GM12878 (cell line): ENCODE data around the gene UNK. TPM values are rescaled to one million over a fixed set of nuclear protein-coding genes. Genes with fewer than 3 reads are reported as not detected.

Source experiments
- CBX3 ChIP-seq: fragments of 200-600 bp; sonication (generic); IDR thresholded peaks from 2 replicates; pipeline ENCODE4 v1.6.1; 2016; ENCODE audit warnings: low read depth, borderline replicate concordance
- CBX5 ChIP-seq: sonication (generic); IDR thresholded peaks from 2 replicates; pipeline ENCODE4 v1.6.1; 2016; ENCODE audit warnings: low read depth, moderate library complexity, mild to moderate bottlenecking, inconsistent platforms
- NFIC ChIP-seq: IDR thresholded peaks from 2 replicates; pipeline ENCODE4 v1.6.1; 2012; ENCODE audit warnings: low read depth, mild to moderate bottlenecking, inconsistent platforms, low read length, moderate library complexity
- POLR2AphosphoS5 ChIP-seq: IDR thresholded peaks from 2 replicates; pipeline ENCODE4 v1.6.1; 2011; ENCODE audit warnings: mild to moderate bottlenecking, low read length, inconsistent platforms
- SMAD1 ChIP-seq: fragments of 450-650 bp; IDR thresholded peaks from 2 replicates; pipeline ENCODE4 v1.6.1; 2018; ENCODE audit warnings: mild to moderate bottlenecking, low read depth; ENCODE audit not compliant: partially characterized antibody
- polyA plus RNA-seq, 11 experiments: library from polyadenylated mRNA; depleted of rRNA in 4 of 11; unstranded in 6 of 11; stranded (reverse) in 5 of 11; fragments of >200 nt; fragmentation: Nextera tagmentation in 4 of 11; fragmentation: Illumina TruSeq in 1 of 11; extraction: Ambion mirVana in 4 of 11; extraction: Trizol in 1 of 11; gene quantifications; 1 replicate in 1 of 11; 2 replicates in 10 of 11; pipeline versions ENCODE4 v1.2.1 to v1.2.3, GENCODE V29; 2011 to 2016; ENCODE audit warnings: inconsistent platforms in 2 of 11, missing spikeins in 2 of 11, low read depth in 1 of 11
- total RNA-seq, 4 experiments: library from RNA; depleted of rRNA in 3 of 4; stranded (reverse); fragments of >200 nt in 3 of 4; fragmentation: Illumina TruSeq in 1 of 4; extraction: Trizol in 1 of 4; gene quantifications; 2 replicates each; pipeline versions ENCODE4 v1.2.1 to v1.2.3, GENCODE V29; 2013 to 2021
- TF ChIP-seq, protein P1 (sequence below): IDR thresholded peaks from 2 replicates; pipeline ENCODE4 v1.6.1; 2012; ENCODE audit warnings: mild to moderate bottlenecking, low read depth, low read length
- TF ChIP-seq, protein P2 (sequence below): fragments of 450-650 bp; IDR thresholded peaks from 2 replicates; pipeline ENCODE4 v1.6.1; 2017; ENCODE audit warnings: low read depth, mild to moderate bottlenecking, moderate library complexity

UNK gene
- total and polyA plus RNA-seq, 10 of the 15 experiments (the other 5 are each of a cell fraction or from before 2014, with no cell fraction given) = 8.9 to 34.5 (median 27.3) TPM

DNA sequence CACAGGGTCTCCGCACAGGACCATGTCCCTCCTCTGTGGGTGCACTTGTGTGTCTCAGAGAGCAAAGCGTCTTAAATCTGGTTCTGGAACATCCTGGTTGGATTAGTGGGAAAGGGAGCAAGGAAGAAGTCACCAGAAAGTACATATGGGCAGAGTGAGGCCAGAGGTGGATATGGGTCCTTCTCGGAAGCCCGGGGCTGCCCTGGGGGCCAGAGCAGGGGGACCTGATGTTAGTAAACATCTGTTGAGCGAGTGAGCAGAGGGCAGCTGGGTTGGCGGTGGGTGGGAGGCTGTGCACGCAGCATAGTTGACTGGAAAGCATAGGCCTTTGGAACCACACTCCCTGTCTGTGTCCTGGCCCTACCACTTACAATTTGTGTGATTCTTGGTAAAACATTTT, 36.9 kb downstream of the UNK start (continued):
- TF ChIP-seq, protein P1, sequence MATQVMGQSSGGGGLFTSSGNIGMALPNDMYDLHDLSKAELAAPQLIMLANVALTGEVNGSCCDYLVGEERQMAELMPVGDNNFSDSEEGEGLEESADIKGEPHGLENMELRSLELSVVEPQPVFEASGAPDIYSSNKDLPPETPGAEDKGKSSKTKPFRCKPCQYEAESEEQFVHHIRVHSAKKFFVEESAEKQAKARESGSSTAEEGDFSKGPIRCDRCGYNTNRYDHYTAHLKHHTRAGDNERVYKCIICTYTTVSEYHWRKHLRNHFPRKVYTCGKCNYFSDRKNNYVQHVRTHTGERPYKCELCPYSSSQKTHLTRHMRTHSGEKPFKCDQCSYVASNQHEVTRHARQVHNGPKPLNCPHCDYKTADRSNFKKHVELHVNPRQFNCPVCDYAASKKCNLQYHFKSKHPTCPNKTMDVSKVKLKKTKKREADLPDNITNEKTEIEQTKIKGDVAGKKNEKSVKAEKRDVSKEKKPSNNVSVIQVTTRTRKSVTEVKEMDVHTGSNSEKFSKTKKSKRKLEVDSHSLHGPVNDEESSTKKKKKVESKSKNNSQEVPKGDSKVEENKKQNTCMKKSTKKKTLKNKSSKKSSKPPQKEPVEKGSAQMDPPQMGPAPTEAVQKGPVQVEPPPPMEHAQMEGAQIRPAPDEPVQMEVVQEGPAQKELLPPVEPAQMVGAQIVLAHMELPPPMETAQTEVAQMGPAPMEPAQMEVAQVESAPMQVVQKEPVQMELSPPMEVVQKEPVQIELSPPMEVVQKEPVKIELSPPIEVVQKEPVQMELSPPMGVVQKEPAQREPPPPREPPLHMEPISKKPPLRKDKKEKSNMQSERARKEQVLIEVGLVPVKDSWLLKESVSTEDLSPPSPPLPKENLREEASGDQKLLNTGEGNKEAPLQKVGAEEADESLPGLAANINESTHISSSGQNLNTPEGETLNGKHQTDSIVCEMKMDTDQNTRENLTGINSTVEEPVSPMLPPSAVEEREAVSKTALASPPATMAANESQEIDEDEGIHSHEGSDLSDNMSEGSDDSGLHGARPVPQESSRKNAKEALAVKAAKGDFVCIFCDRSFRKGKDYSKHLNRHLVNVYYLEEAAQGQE = no peak
- TF ChIP-seq, protein P2, sequence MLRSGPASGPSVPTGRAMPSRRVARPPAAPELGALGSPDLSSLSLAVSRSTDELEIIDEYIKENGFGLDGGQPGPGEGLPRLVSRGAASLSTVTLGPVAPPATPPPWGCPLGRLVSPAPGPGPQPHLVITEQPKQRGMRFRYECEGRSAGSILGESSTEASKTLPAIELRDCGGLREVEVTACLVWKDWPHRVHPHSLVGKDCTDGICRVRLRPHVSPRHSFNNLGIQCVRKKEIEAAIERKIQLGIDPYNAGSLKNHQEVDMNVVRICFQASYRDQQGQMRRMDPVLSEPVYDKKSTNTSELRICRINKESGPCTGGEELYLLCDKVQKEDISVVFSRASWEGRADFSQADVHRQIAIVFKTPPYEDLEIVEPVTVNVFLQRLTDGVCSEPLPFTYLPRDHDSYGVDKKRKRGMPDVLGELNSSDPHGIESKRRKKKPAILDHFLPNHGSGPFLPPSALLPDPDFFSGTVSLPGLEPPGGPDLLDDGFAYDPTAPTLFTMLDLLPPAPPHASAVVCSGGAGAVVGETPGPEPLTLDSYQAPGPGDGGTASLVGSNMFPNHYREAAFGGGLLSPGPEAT = no peak
- TF ChIP-seq POLR2AphosphoS5 (no peak), CBX3 (no peak), NFIC (no peak), CBX5 (no peak), SMAD1 (no peak)
